ENCODE results near the gene PCDH19.

Gene PCDH19

DNA sequence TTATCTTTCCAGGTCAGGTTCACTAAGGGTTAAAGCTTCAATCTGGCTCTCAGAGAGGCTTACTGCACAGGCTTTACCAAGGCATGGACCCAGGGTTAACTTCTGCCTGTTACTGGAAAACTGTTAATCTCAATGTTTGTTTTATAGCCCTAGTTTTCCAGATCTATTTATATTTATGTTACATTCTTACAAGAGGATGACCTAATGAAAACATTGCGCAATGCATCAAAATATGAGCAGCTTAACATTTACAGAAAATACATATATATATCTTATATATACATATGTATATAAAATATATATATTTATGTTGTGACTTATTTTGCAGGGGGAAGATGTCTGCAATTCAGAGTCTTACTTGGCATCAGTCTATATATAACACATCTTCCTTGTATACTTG lies 112.3 kb downstream of the PCDH19 start:
- H3K4me3 ChIP-seq (ENCODE audit: low read depth, low read length) = no peak overlapping the region
- no peak for DNase-seq (ENCODE audit: low read depth)
- TF ChIP-seq, protein P1, sequence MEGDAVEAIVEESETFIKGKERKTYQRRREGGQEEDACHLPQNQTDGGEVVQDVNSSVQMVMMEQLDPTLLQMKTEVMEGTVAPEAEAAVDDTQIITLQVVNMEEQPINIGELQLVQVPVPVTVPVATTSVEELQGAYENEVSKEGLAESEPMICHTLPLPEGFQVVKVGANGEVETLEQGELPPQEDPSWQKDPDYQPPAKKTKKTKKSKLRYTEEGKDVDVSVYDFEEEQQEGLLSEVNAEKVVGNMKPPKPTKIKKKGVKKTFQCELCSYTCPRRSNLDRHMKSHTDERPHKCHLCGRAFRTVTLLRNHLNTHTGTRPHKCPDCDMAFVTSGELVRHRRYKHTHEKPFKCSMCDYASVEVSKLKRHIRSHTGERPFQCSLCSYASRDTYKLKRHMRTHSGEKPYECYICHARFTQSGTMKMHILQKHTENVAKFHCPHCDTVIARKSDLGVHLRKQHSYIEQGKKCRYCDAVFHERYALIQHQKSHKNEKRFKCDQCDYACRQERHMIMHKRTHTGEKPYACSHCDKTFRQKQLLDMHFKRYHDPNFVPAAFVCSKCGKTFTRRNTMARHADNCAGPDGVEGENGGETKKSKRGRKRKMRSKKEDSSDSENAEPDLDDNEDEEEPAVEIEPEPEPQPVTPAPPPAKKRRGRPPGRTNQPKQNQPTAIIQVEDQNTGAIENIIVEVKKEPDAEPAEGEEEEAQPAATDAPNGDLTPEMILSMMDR (conservative IDR thresholded peaks at IDR 0.05; ENCODE audit: low read depth, low read length) = no peak

DNA sequence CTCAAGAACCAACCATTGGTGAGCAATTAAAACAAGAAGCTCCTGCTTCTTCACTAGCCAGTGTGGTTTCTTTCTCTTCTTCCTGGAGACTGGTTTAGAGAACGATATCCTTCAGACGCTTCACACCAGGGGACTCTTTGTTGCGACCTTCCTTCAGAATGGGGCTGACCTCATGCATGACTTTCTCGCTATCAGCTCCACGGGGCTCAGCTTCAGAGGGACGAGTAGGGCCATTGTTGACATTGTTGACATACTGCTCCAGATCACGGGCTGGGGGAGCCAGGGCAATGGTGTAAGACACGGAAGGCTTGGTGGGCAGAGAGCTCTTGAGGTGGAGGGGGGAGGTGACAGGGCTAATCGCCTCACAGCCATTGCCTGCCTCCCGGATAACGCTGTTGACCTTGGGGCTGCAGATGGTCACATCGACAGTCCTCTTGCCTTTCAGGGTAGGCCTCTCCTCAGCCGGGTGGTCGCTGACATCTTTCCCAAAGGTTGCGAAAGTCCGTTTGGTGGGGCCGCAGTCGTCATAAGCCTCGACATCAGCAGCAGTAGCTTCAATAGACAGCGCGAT lies 113.8 kb downstream of the PCDH19 start:
- TF ChIP-seq, protein P1 (conservative IDR thresholded peaks at IDR 0.05; ENCODE audit: low read depth, low read length) = no peak
- DNase-seq (ENCODE audit: low read depth) = no peak
- H3K4me3 ChIP-seq (ENCODE audit: low read depth, low read length) = no peak overlapping the region

DNA sequence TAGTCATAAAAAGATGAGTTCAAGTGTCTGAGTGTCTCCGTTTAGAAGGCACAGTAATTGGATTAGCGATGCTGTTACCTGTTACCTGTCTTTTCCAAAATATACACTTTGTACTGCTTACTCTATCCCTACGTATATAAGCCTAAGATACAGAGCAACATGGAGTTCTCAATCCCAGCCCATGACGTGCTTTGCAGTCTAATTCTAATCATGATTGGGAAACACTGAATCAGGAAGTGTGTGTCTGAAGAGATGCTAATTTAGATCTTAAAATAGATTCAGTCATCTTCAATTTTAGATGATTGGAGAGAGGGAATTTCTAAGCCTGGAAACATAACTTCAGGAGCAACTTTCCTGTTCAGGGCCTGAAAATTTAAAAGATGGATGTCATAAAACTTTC lies 115.1 kb downstream of the PCDH19 start:
- no peak overlapping the region for H3K4me3 ChIP-seq (ENCODE audit: low read depth, low read length)
- TF ChIP-seq, protein P1 (conservative IDR thresholded peaks at IDR 0.05; ENCODE audit: low read depth, low read length) = no peak
- no peak for DNase-seq (ENCODE audit: low read depth)

DNA sequence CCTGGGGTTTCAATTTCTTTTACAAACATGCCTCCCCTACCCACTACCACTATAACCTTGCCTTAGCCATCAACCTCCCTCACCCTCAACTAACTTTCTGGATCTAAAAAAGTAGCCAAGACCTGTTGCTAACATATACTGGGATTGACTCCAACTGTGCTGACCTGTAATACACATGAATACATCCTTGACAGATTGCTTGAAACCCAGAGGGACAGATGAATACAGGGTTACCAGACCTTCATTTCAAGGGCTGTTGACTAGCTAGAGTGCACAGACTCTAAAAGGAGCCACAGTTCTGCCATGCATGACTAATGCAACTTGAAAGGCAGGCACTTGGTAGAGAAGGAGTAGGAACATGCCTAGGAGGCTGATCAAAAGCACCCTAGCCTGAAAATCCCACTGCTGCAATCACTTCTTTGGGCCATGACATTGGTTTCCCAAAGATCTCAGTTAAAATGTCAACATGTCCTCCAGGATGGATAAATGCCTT lies 121.0 kb downstream of the PCDH19 start:
- DNase-seq (ENCODE audit: low read depth) = no peak
- H3K4me3 ChIP-seq (ENCODE audit: low read depth, low read length) = no peak overlapping the region
- TF ChIP-seq, protein P1 (conservative IDR thresholded peaks at IDR 0.05; ENCODE audit: low read depth, low read length) = no peak

DNA sequence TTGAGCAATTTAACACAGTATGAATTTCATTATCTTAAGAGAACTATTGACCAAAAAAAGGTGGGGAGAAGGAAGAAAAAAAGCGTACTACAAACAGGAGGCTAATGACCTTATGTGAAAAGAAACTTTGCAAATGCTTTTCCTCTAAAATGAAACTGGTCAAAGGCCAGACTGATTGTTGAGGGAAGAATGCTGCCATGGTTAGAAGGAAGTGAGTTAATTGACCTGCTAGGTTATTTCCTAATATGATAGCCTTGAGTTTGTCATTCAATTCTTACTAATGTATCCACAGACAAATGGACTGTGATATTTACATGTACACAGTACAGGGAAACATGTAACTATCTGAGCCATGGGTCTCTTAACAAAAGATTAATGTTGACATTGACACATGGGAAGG lies 132.8 kb downstream of the PCDH19 start:
- TF ChIP-seq, protein P1 (conservative IDR thresholded peaks at IDR 0.05; ENCODE audit: low read depth, low read length) = no peak
- no peak for DNase-seq (ENCODE audit: low read depth)
- H3K4me3 ChIP-seq (ENCODE audit: low read depth, low read length) = no peak overlapping the region

DNA sequence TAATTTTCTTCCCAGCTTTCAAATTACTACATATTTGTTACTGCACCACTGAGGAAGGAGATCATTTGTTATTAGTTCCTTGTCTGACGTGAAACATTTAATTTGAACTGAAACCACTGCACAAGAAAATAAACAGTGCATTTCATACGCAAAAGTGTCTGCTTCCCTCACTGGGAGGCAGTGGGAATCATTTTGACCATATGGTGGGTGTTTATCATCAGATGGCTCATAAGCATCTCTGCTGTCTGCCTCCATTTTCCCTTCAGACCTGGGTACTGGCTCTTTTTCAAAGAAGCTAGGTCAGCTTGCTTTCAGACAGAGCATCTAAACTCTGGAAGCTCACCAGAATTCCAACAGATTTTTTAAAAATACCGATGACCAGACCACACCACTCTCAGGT lies 135.2 kb downstream of the PCDH19 start:
- TF ChIP-seq, protein P1 (conservative IDR thresholded peaks at IDR 0.05; ENCODE audit: low read depth, low read length) = no peak
- no peak overlapping the region for H3K4me3 ChIP-seq (ENCODE audit: low read depth, low read length)
- DNase-seq (ENCODE audit: low read depth) = no peak

DNA sequence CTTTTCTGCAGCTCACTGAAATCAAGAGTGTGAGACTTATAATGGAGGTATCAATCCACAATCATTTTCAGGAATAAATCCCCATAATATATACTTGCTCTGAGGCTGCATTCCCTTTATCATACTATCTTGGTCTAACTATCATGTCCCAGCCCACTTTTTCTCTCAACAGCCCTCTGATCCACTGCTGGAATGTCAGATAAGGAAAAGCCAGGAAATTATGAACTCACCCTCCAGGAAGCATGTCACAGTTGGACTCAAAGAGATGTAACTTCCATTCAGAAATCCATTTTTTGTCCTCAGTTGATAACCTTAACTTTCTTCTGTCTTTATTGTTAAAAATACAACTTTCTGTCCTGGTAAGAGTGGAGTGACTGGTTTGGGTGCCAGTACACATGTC lies 144.9 kb downstream of the PCDH19 start:
- no peak overlapping the region for H3K4me3 ChIP-seq (ENCODE audit: low read depth, low read length)
- DNase-seq (ENCODE audit: low read depth) = no peak
- TF ChIP-seq, protein P1 (conservative IDR thresholded peaks at IDR 0.05; ENCODE audit: low read depth, low read length) = no peak

Data from choroid plexus epithelial cell (primary cell).